GM12872 (cell line): ENCODE measurements around the gene PPM1M.

Experiments
- CTCF ChIP-seq: IDR thresholded peaks from 3 replicates; pipeline ENCODE4 v1.5.1; 2011; ENCODE audit warnings: low read depth, mild to moderate bottlenecking, low read length, moderate library complexity; ENCODE audit not compliant: insufficient read depth

PPM1M gene

GRCh38 chr3:52277972-52278509 lies 32.5 kb downstream of the PPM1M start:
- TF ChIP-seq CTCF: peak; percentile 50

- TF ChIP-seq CTCF: peak; percentile 59
Measured at GRCh38 chr3:52278510-52279069, 33.0 kb downstream of the PPM1M start, which contains the start of gene WDR82. Gene WDR82 (minus strand): TSS chr3:52278649. CDS start chr3:52278361, 288 bp downstream.

GRCh38 chr3:52279596-52279995 lies 34.0 kb downstream of the PPM1M start:
- no peak for TF ChIP-seq CTCF

GRCh38 chr3:52280050-52280461 lies 34.5 kb downstream of the PPM1M start:
- TF ChIP-seq CTCF: no peak

GRCh38 chr3:52281981-52282801 lies 36.6 kb downstream of the PPM1M start:
- no peak for TF ChIP-seq CTCF

GRCh38 chr3:52283306-52283705 lies 37.7 kb downstream of the PPM1M start:
- no peak for TF ChIP-seq CTCF

GRCh38 chr3:52286777-52287110 lies 41.2 kb downstream of the PPM1M start:
- no peak for TF ChIP-seq CTCF
